Vagina (tissue), 2 donors: ENCODE measurements around the gene ETFBKMT.
"Not testable (repeated sequence)": the region's sequence is repeated elsewhere in the genome, so short reads cannot be mapped to it uniquely, and the experiment has no call there.

Source experiments
- CTCF ChIP-seq, 3 experiments: fragments of 450-650 bp in 2 of 3; fragments of 200-600 bp in 1 of 3; sonication (generic) in 1 of 3; IDR thresholded peaks; one replicate each; pipeline ENCODE4 v1.5.1; 2017 to 2019; ENCODE audit warnings: antibody characterized with exemption in 3 of 3, mild to moderate bottlenecking in 2 of 3, moderate library complexity in 2 of 3
- POLR2A ChIP-seq, 2 donors: fragments of 450-650 bp; IDR thresholded peaks; one replicate each; pipeline ENCODE4 v1.6.1; 2017; ENCODE audit warnings: antibody characterized with exemption in 2 of 2, mild to moderate bottlenecking in 2 of 2, moderate library complexity in 2 of 2

GRCh38 chr12:31689921-31690320, 30.4 kb downstream of the ETFBKMT start:
- TF ChIP-seq POLR2A, CTCF (IDR thresholded peaks at IDR 0.05): not testable (repeated sequence)
